C4-2B (cell line): ENCODE measurements around the gene TGFBR2.

Experiments
- ZFX ChIP-seq: fragments of 450-650 bp; IDR thresholded peaks from 2 replicates; pipeline ENCODE4 v1.6.1; 2017
- TF ChIP-seq, protein P1 (sequence below): fragments of 450-650 bp; conservative IDR thresholded peaks from 2 replicates; pipeline ENCODE4 v1.5.1; 2017; ENCODE audit warnings: mild to moderate bottlenecking

DNA sequence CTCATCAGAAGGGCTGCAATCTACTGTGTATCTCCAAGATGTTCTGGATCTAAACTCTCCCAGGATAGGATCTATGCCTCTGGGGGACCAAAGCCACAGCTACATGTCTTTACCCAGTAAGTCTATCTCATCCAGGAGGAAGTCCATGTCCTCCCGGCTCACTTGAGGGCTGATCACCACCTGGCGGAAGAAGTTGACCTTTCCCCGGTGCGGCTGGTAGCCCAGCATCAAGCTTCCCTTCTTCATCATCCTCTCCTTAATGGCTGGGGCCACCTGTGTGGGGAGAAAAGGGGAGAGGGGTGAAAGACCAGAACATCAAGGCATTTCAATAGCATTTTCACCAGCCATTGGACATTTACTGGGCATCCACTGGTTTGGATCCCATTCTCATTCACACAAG lies 121.7 kb downstream of the TGFBR2 start:
- TF ChIP-seq, protein P1, sequence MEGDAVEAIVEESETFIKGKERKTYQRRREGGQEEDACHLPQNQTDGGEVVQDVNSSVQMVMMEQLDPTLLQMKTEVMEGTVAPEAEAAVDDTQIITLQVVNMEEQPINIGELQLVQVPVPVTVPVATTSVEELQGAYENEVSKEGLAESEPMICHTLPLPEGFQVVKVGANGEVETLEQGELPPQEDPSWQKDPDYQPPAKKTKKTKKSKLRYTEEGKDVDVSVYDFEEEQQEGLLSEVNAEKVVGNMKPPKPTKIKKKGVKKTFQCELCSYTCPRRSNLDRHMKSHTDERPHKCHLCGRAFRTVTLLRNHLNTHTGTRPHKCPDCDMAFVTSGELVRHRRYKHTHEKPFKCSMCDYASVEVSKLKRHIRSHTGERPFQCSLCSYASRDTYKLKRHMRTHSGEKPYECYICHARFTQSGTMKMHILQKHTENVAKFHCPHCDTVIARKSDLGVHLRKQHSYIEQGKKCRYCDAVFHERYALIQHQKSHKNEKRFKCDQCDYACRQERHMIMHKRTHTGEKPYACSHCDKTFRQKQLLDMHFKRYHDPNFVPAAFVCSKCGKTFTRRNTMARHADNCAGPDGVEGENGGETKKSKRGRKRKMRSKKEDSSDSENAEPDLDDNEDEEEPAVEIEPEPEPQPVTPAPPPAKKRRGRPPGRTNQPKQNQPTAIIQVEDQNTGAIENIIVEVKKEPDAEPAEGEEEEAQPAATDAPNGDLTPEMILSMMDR = no peak
- no peak for TF ChIP-seq ZFX
